Activated T-helper 1 cell treated with anti-CD3 and anti-CD28 coated beads, Interleukin-12 subunit alpha, Interleukin-12 subunit beta, Interleukin-2, Interleukin-4 antibody, amounts not matched to agents 30 ng/mL and 10 ng/mL and 1 ng/mL, durations not matched to agents 14 hours and 24 hours and 36 hours (primary cell): Measurements from ENCODE around the gene TRIM62. TPM values are rescaled to one million over a fixed set of nuclear protein-coding genes. Genes with fewer than 3 reads are reported as not detected.
"Not testable (repeated sequence)": the region's sequence is repeated elsewhere in the genome, so short reads cannot be mapped to it uniquely, and the experiment has no call there.

Experiments used
- DNase-seq: peaks from one replicate; pipeline ENCODE4 v3.0.0; 2021; ENCODE audit warnings: low spot score
- H3K27ac Mint-ChIP-seq: one replicate; pipeline ENCODE4 v1.8.0; 2021; ENCODE audit warnings: mild to moderate bottlenecking, mixed read lengths
- H3K27me3 Mint-ChIP-seq: one replicate; pipeline ENCODE4 v1.8.0; 2022; ENCODE audit warnings: mild to moderate bottlenecking, moderate library complexity, mixed read lengths; ENCODE audit not compliant: insufficient read depth
- H3K36me3 Mint-ChIP-seq: one replicate; pipeline ENCODE4 v1.8.0; 2021; ENCODE audit warnings: low read depth, mixed read lengths
- H3K4me1 Mint-ChIP-seq: one replicate; pipeline ENCODE4 v1.8.0; 2021; ENCODE audit warnings: low read depth, mixed read lengths
- H3K4me3 Mint-ChIP-seq: one replicate; pipeline ENCODE4 v1.8.0; 2021; ENCODE audit warnings: mild to moderate bottlenecking, moderate library complexity, mixed read lengths
- H3K9me3 Mint-ChIP-seq: one replicate; pipeline ENCODE4 v1.8.0; 2021; ENCODE audit warnings: mixed read lengths
- intact Hi-C: fragments of 100-400 bp; cut with micrococcal nuclease; formaldehyde crosslinking; loops from one replicate; pipeline ENCODE4 v1.15.1; 2024
- total RNA-seq: library from RNA; stranded (reverse); gene quantifications from 2 replicates; pipeline ENCODE4 v1.2.3, GENCODE V29; 2022

The TRIM62 gene
- total RNA-seq, 1 donor from 2014 or later: 4.5 TPM

GRCh38 chr1:33132549-33132948, 49.3 kb downstream of the TRIM62 start:
- H3K9me3 Mint-ChIP-seq: no peaks in the 10 kb centered on the region
- no peak overlapping the region for H3K4me3 Mint-ChIP-seq
- H3K36me3 Mint-ChIP-seq: peaks cover 12% of the 10 kb centered on the region
- no peaks in the 10 kb centered on the region for H3K27me3 Mint-ChIP-seq
- H3K27ac Mint-ChIP-seq: no peak overlapping the region
- peaks cover 34% of the 10 kb centered on the region for H3K4me1 Mint-ChIP-seq
- intact Hi-C loops: no loop called here
- DNase-seq: no peak

- no peak overlapping the region for H3K27ac Mint-ChIP-seq
- intact Hi-C loops: no loop called here
- H3K36me3 Mint-ChIP-seq: peaks cover 14% of the 10 kb centered on the region
- peaks cover 40% of the 10 kb centered on the region for H3K4me1 Mint-ChIP-seq
- no peak for DNase-seq
- no peaks in the 10 kb centered on the region for H3K9me3 Mint-ChIP-seq
- no peaks in the 10 kb centered on the region for H3K27me3 Mint-ChIP-seq
- no peak overlapping the region for H3K4me3 Mint-ChIP-seq
Observed at GRCh38 chr1:33131191-33131590, 50.7 kb downstream of the TRIM62 start.

GRCh38 chr1:33130297-33130696, 51.5 kb downstream of the TRIM62 start:
- Mint-ChIP-seq H3K4me1 (peaks cover 49% of the 10 kb centered on the region), H3K4me3 (no peak overlapping the region), H3K36me3 (peaks cover 21% of the 10 kb centered on the region), H3K27ac (peak overlapping the region; percentile 61), H3K9me3 (no peaks in the 10 kb centered on the region), H3K27me3 (no peaks in the 10 kb centered on the region)
- intact Hi-C loops: no loop called here
- DNase-seq: no peak

GRCh38 chr1:33128781-33129180, 53.1 kb downstream of the TRIM62 start:
- H3K4me1 Mint-ChIP-seq: peaks cover 50% of the 10 kb centered on the region

GRCh38 chr1:33127001-33127823, 54.6 kb downstream of the TRIM62 start:
- Mint-ChIP-seq H3K27me3 (no peaks in the 10 kb centered on the region), H3K9me3 (no peaks in the 10 kb centered on the region), H3K4me1 (peaks cover 45% of the 10 kb centered on the region), H3K36me3 (peaks cover 17% of the 10 kb centered on the region), H3K27ac (peak overlapping the region; percentile 96), H3K4me3 (peak overlapping the region; percentile 96)
- DNase-seq: peak; percentile 99
- intact Hi-C loops: loop anchor here (1.0 to 2.0 kb wide), 13 partner anchors 28 to 733 kb away; partner anchors contain the start of genes AZIN2, BSDC1, PHC2 and RNF19B

More at GRCh38 chr1:33128781-33129180, 53.1 kb downstream of the TRIM62 start:
- no peaks in the 10 kb centered on the region for H3K9me3 Mint-ChIP-seq
- intact Hi-C loops: no loop called here
- H3K36me3 Mint-ChIP-seq: peaks cover 22% of the 10 kb centered on the region
- H3K27ac Mint-ChIP-seq: no peak overlapping the region
- H3K4me3 Mint-ChIP-seq: no peak overlapping the region
- no peak for DNase-seq
- H3K27me3 Mint-ChIP-seq: no peaks in the 10 kb centered on the region

GRCh38 chr1:33126411-33127000, 55.3 kb downstream of the TRIM62 start:
- Mint-ChIP-seq H3K4me3 (peak overlapping the region; percentile 96), H3K9me3 (no peaks in the 10 kb centered on the region), H3K27me3 (no peaks in the 10 kb centered on the region), H3K4me1 (peaks cover 45% of the 10 kb centered on the region), H3K36me3 (peaks cover 17% of the 10 kb centered on the region), H3K27ac (peak overlapping the region; percentile 96)
- intact Hi-C loops: loop anchor here (2.0 kb wide), 2 partner anchors 224 to 304 kb away; partner anchors contain the start of gene PHC2
- no peak for DNase-seq

- H3K9me3 Mint-ChIP-seq, H3K27me3 Mint-ChIP-seq, DNase-seq, H3K4me3 Mint-ChIP-seq, intact Hi-C loops, H3K27ac Mint-ChIP-seq: not testable (repeated sequence)
- Mint-ChIP-seq H3K4me1 (peaks cover 31% of the 10 kb centered on the region), H3K36me3 (peaks cover 11% of the 10 kb centered on the region)
Observed at GRCh38 chr1:33124647-33125046, 57.2 kb downstream of the TRIM62 start.

GRCh38 chr1:33123266-33123665, 58.6 kb downstream of the TRIM62 start:
- peaks cover 18% of the 10 kb centered on the region for H3K4me1 Mint-ChIP-seq
- H3K4me3 Mint-ChIP-seq: no peak overlapping the region
- peaks cover 11% of the 10 kb centered on the region for H3K36me3 Mint-ChIP-seq
- no peaks in the 10 kb centered on the region for H3K27me3 Mint-ChIP-seq
- intact Hi-C loops: no loop called here
- no peak for DNase-seq
- no peaks in the 10 kb centered on the region for H3K9me3 Mint-ChIP-seq
- H3K27ac Mint-ChIP-seq: no peak overlapping the region

GRCh38 chr1:33122483-33123178, 59.2 kb downstream of the TRIM62 start:
- H3K36me3 Mint-ChIP-seq: peaks cover 11% of the 10 kb centered on the region
- H3K27ac Mint-ChIP-seq: no peak overlapping the region
- H3K4me3 Mint-ChIP-seq: no peak overlapping the region
- intact Hi-C loops: no loop called here
- DNase-seq: no peak
- H3K4me1 Mint-ChIP-seq: peaks cover 17% of the 10 kb centered on the region
- H3K9me3 Mint-ChIP-seq: no peaks in the 10 kb centered on the region
- no peaks in the 10 kb centered on the region for H3K27me3 Mint-ChIP-seq

GRCh38 chr1:33121728-33122127, 60.1 kb downstream of the TRIM62 start:
- H3K4me1 Mint-ChIP-seq: peaks cover 12% of the 10 kb centered on the region
- no peak for DNase-seq
- no peak overlapping the region for H3K27ac Mint-ChIP-seq
- H3K27me3 Mint-ChIP-seq: no peaks in the 10 kb centered on the region
- no peak overlapping the region for H3K4me3 Mint-ChIP-seq
- peaks cover 9% of the 10 kb centered on the region for H3K36me3 Mint-ChIP-seq
- H3K9me3 Mint-ChIP-seq: no peaks in the 10 kb centered on the region
- intact Hi-C loops: no loop called here

GRCh38 chr1:33120436-33121231, 61.2 kb downstream of the TRIM62 start:
- H3K27me3 Mint-ChIP-seq: no peaks in the 10 kb centered on the region
- H3K36me3 Mint-ChIP-seq: peaks cover 4% of the 10 kb centered on the region
- no peaks in the 10 kb centered on the region for H3K9me3 Mint-ChIP-seq
- no peak for DNase-seq
- intact Hi-C loops: no loop called here
- H3K4me1 Mint-ChIP-seq: peaks cover 10% of the 10 kb centered on the region
- H3K27ac Mint-ChIP-seq: no peak overlapping the region
- no peak overlapping the region for H3K4me3 Mint-ChIP-seq

- Mint-ChIP-seq H3K4me1 (peaks cover 6% of the 10 kb centered on the region), H3K4me3 (no peak overlapping the region), H3K36me3 (no peaks in the 10 kb centered on the region), H3K27ac (no peak overlapping the region), H3K27me3 (no peaks in the 10 kb centered on the region), H3K9me3 (no peaks in the 10 kb centered on the region)
- DNase-seq: no peak
- intact Hi-C loops: no loop called here
Observed at GRCh38 chr1:33119532-33120217, 62.2 kb downstream of the TRIM62 start.
